Keratinocyte (primary cell): ENCODE data around the gene PRIMA1.

Experiments used
- EZH2 ChIP-seq: IDR thresholded peaks from one replicate; pipeline ENCODE4 v1.6.1; 2012; ENCODE audit warnings: inconsistent platforms, mild to moderate bottlenecking, low read length, moderate library complexity
- TF ChIP-seq, protein P1 (sequence below), 3 experiments: IDR thresholded peaks in 1 of 3; conservative IDR thresholded peaks in 1 of 3; optimal IDR thresholded peaks in 1 of 3; 2 replicates in 2 of 3; 3 replicates in 1 of 3; pipeline versions ENCODE3 to v1.5.1; 2011; ENCODE audit warnings: low read length in 3 of 3, mild to moderate bottlenecking in 3 of 3, moderate library complexity in 2 of 3, control low read depth in 1 of 3, inconsistent platforms in 1 of 3; ENCODE audit not compliant: insufficient read depth in 2 of 3; ENCODE audit errors: extremely low read depth in 1 of 3

DNA sequence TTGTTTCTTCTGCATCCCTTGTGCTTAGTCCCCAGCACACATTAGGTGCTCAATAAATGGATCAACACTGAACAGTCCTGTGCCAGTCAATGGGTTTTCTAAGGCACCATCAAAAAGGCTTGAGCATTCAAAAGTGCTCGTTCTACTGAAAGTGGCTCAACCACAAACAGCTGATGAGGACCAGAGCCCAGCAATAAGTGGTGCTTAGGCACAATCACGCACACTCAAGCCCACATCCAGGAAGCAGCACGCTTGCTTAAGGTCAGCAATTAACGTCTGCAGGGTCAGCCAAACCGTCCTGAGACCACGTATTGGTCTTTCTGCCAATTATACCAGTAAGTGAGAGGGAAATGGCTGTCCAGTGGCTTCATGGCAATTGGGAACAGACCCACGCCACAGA is 56.5 kb downstream of the PRIMA1 start:
- TF ChIP-seq, protein P1, sequence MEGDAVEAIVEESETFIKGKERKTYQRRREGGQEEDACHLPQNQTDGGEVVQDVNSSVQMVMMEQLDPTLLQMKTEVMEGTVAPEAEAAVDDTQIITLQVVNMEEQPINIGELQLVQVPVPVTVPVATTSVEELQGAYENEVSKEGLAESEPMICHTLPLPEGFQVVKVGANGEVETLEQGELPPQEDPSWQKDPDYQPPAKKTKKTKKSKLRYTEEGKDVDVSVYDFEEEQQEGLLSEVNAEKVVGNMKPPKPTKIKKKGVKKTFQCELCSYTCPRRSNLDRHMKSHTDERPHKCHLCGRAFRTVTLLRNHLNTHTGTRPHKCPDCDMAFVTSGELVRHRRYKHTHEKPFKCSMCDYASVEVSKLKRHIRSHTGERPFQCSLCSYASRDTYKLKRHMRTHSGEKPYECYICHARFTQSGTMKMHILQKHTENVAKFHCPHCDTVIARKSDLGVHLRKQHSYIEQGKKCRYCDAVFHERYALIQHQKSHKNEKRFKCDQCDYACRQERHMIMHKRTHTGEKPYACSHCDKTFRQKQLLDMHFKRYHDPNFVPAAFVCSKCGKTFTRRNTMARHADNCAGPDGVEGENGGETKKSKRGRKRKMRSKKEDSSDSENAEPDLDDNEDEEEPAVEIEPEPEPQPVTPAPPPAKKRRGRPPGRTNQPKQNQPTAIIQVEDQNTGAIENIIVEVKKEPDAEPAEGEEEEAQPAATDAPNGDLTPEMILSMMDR (optimal IDR thresholded peaks at IDR 0.05 in 1 of 3, IDR thresholded peaks at IDR 0.05 in 1 of 3, conservative IDR thresholded peaks at IDR 0.05 in 1 of 3; ENCODE audit: extremely low read depth in 1 of 3, insufficient read depth in 2 of 3, low read length in 3 of 3): no peak
- no peak for TF ChIP-seq EZH2
